HepG2 (cell line): ENCODE measurements around the gene KIF1C. TPM values are rescaled to one million over a fixed set of nuclear protein-coding genes. Genes with fewer than 3 reads are reported as not detected.

Experiments
- ELF1 ChIP-seq: sonication (generic); formaldehyde crosslinking; IDR thresholded peaks from 2 replicates; pipeline ENCODE4 v1.4.0; 2020; ENCODE audit warnings: missing genetic modification reagents
- FOSL2 ChIP-seq: sonication (generic); formaldehyde crosslinking; IDR thresholded peaks from 2 replicates; pipeline ENCODE4 v1.4.0; 2020; ENCODE audit warnings: missing genetic modification reagents
- IRF9 ChIP-seq: sonication (generic); formaldehyde crosslinking; IDR thresholded peaks from 2 replicates; pipeline ENCODE4 v1.8.0; 2022; ENCODE audit warnings: missing genetic modification reagents, mild to moderate bottlenecking, borderline replicate concordance
- KDM6A ChIP-seq: IDR thresholded peaks from 2 replicates; pipeline ENCODE4 v1.6.1; 2016; ENCODE audit warnings: low read depth
- NFIB ChIP-seq: sonication (generic); formaldehyde crosslinking; IDR thresholded peaks from 2 replicates; pipeline ENCODE4 v1.9.0; 2021; ENCODE audit warnings: missing genetic modification reagents, mild to moderate bottlenecking, borderline replicate concordance
- NONO ChIP-seq, 2 experiments: fragments of 450-650 bp in 1 of 2; sonication (generic) in 1 of 2; formaldehyde crosslinking in 1 of 2; IDR thresholded peaks in 1 of 2; conservative IDR thresholded peaks in 1 of 2; 2 replicates each; pipeline versions ENCODE4 v1.6.1 to v1.8.0; 2017 to 2022; ENCODE audit warnings: mild to moderate bottlenecking in 1 of 2, missing genetic modification reagents in 1 of 2, moderate library complexity in 1 of 2
- NR3C1 ChIP-seq: sonication (generic); formaldehyde crosslinking; IDR thresholded peaks from 2 replicates; pipeline ENCODE4 v1.4.0; 2020; ENCODE audit warnings: missing genetic modification reagents
- RBAK ChIP-seq: sonication (generic); formaldehyde crosslinking; IDR thresholded peaks from 2 replicates; pipeline ENCODE4 v1.5.1; 2020; ENCODE audit warnings: mild to moderate bottlenecking, missing genetic modification reagents
- RBFOX2 ChIP-seq: fragments of 200-400 bp; formaldehyde crosslinking; IDR thresholded peaks from 2 replicates; pipeline ENCODE4 v1.6.1; 2017; ENCODE audit warnings: low read depth, mild to moderate bottlenecking, low read length
- SNAPC2 ChIP-seq: sonication (generic); formaldehyde crosslinking; IDR thresholded peaks from 2 replicates; pipeline ENCODE4 v1.8.1; 2022; ENCODE audit warnings: mild to moderate bottlenecking, missing genetic modification reagents
- ZFYVE20 ChIP-seq: sonication (generic); formaldehyde crosslinking; IDR thresholded peaks from 2 replicates; pipeline ENCODE4 v1.8.0; 2023; ENCODE audit warnings: low read depth, mild to moderate bottlenecking, moderate library complexity, missing genetic modification reagents, borderline replicate concordance
- ZNF749 ChIP-seq: sonication (generic); formaldehyde crosslinking; IDR thresholded peaks from 2 replicates; pipeline ENCODE4 v1.8.0; 2022; ENCODE audit warnings: mild to moderate bottlenecking, missing genetic modification reagents, moderate library complexity, borderline replicate concordance
- polyA plus RNA-seq, 8 experiments: library from polyadenylated mRNA; depleted of rRNA in 3 of 8; stranded (reverse) in 7 of 8; unstranded in 1 of 8; fragments of >200 nt; fragmentation: Illumina TruSeq in 4 of 8; extraction: Trizol in 4 of 8; gene quantifications; 2 replicates each; pipeline versions ENCODE4 v1.2.1 to v1.2.3, GENCODE V29; 2011 to 2016; ENCODE audit warnings: low read depth in 4 of 8, missing spikeins in 1 of 8, mixed read lengths in 1 of 8; ENCODE audit not compliant: insufficient read depth in 1 of 8
- total RNA-seq, 5 experiments: library from RNA; depleted of rRNA; stranded (reverse); fragments of >200 nt; fragmentation: Illumina TruSeq; extraction: Trizol; gene quantifications; 2 replicates each; pipeline ENCODE4 v1.2.3, GENCODE V29; 2016; ENCODE audit warnings: low read depth in 1 of 5
- TF ChIP-seq, protein P1 (sequence below): sonication (generic); formaldehyde crosslinking; IDR thresholded peaks from 2 replicates; pipeline ENCODE4 v1.4.0; 2020; ENCODE audit warnings: missing genetic modification reagents, borderline replicate concordance

Gene KIF1C
- total and polyA plus RNA-seq, 2 of the 13 experiments (the other 11 are each of a cell fraction or from before 2014, with no cell fraction given): 70.0 to 104 TPM

DNA sequence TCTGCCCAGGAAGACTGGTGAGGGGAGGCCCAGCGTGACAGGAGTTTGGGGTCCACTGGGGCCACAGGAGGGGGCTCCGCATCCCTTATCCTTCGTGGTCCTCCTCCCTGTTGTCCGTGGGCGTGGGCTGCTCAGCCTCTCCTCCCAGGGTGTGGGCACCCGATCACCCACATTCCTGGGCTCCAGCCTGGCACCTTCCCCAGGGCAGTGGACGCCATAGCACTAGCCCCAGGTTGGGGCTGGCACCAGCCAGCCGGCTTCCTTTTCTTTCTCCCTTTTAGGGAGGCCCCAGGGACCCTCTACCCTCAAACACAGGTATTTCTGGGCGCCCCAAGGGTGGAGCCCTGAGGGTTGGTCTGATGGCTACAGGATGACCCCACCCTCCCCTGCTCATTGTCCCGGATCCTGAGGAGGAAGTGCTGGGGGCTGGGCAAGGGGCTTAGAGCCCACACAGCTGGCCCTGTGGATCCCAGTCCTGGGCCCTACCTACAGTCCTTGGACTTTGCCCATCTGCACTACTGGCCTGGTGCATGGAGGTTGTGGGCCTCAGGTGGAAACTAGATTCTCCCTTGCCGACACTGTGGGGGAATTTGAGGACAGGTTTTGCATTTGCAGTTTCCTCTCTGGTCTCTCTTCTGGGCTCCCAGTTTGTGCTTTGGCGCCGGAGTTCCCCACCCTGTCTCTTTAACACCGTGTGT is 1.1 kb downstream of the KIF1C start (continued):
- TF ChIP-seq IRF9 (CRISPR knock-in tag): peak; percentile 45; the same call in 1 of the 2 replicates
- TF ChIP-seq NONO (IDR thresholded peaks at IDR 0.05): no peak
- peak; percentile 71 for TF ChIP-seq NONO (CRISPR knock-in tag; conservative IDR thresholded peaks at IDR 0.05)
- TF ChIP-seq KDM6A (CRISPR knock-in tag): peak; percentile 90
- TF ChIP-seq RBAK: no peak
- TF ChIP-seq RBFOX2: peak; percentile 14; the same call in 1 of the 2 replicates
- no peak for TF ChIP-seq ZNF749 (CRISPR knock-in tag)
- TF ChIP-seq SNAPC2: 0 out of 2 replicates have a peak, but pooled peaks have one; percentile 58
- no peak for TF ChIP-seq NFIB (CRISPR knock-in tag)
- TF ChIP-seq, protein P1, sequence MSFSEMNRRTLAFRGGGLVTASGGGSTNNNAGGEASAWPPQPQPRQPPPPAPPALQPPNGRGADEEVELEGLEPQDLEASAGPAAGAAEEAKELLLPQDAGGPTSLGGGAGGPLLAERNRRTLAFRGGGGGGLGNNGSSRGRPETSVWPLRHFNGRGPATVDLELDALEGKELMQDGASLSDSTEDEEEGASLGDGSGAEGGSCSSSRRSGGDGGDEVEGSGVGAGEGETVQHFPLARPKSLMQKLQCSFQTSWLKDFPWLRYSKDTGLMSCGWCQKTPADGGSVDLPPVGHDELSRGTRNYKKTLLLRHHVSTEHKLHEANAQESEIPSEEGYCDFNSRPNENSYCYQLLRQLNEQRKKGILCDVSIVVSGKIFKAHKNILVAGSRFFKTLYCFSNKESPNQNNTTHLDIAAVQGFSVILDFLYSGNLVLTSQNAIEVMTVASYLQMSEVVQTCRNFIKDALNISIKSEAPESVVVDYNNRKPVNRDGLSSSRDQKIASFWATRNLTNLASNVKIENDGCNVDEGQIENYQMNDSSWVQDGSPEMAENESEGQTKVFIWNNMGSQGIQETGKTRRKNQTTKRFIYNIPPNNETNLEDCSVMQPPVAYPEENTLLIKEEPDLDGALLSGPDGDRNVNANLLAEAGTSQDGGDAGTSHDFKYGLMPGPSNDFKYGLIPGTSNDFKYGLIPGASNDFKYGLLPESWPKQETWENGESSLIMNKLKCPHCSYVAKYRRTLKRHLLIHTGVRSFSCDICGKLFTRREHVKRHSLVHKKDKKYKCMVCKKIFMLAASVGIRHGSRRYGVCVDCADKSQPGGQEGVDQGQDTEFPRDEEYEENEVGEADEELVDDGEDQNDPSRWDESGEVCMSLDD (CRISPR knock-in tag): no peak
- TF ChIP-seq FOSL2: peak; percentile 37; the same call in 1 of the 2 replicates
- TF ChIP-seq NR3C1 (CRISPR knock-in tag): no peak
- TF ChIP-seq ELF1 (CRISPR knock-in tag): peak; percentile 79
- 0 out of 2 replicates have a peak, but pooled peaks have one; percentile 8 for TF ChIP-seq ZFYVE20 (CRISPR knock-in tag)
